ENCODE data around the gene HEXD.
A peak's percentile ranks its signal among the peaks of the same experiment; 100 is the strongest.

Gene HEXD

GRCh38 chr17:82415336-82415735, 2.8 kb upstream of the HEXD start:
- DNase-seq (ENCODE audit: low spot score): no peak

GRCh38 chr17:82415786-82416185, 2.4 kb upstream of the HEXD start:
- DNase-seq (ENCODE audit: low spot score): no peak

GRCh38 chr17:82416264-82416663, 1.9 kb upstream of the HEXD start:
- DNase-seq (ENCODE audit: low spot score): no peak

- no peak for DNase-seq (ENCODE audit: low spot score)
These were observed 1.4 kb upstream of the HEXD start for GRCh38 chr17:82416771-82417170.

GRCh38 chr17:82419540-82419939, 1.4 kb downstream of the HEXD start:
- no peak for DNase-seq (ENCODE audit: low spot score)

GRCh38 chr17:82424001-82424862, 6.1 kb downstream of the HEXD start:
- peak; percentile 56 for DNase-seq (ENCODE audit: low spot score)

- DNase-seq (ENCODE audit: low spot score): no peak
These were observed 6.7 kb downstream of the HEXD start for GRCh38 chr17:82424863-82425159.

GRCh38 chr17:82428546-82428945, 10.4 kb downstream of the HEXD start:
- DNase-seq (ENCODE audit: low spot score): no peak

- no peak for DNase-seq (ENCODE audit: low spot score)
These were observed 11.7 kb downstream of the HEXD start for GRCh38 chr17:82429824-82430223.

- DNase-seq (ENCODE audit: low spot score): no peak
These were observed 13.9 kb downstream of the HEXD start for GRCh38 chr17:82432017-82432416.

- no peak for DNase-seq (ENCODE audit: low spot score)
These were observed 15.5 kb downstream of the HEXD start for GRCh38 chr17:82433560-82434215.

- no peak for DNase-seq (ENCODE audit: low spot score)
These were observed 16.0 kb downstream of the HEXD start for GRCh38 chr17:82434216-82434565.

- DNase-seq (ENCODE audit: low spot score): no peak
These were observed 17.0 kb downstream of the HEXD start for GRCh38 chr17:82435103-82435502.

- DNase-seq (ENCODE audit: low spot score): no peak
These were observed 17.7 kb downstream of the HEXD start for GRCh38 chr17:82435601-82436583.

- DNase-seq (ENCODE audit: low spot score): no peak
These were observed 18.6 kb downstream of the HEXD start for GRCh38 chr17:82436601-82437324.

- no peak for DNase-seq (ENCODE audit: low spot score)
These were observed 19.1 kb downstream of the HEXD start for GRCh38 chr17:82437325-82437668.

GRCh38 chr17:82438401-82439193, 20.4 kb downstream of the HEXD start:
- DNase-seq (ENCODE audit: low spot score): no peak

- DNase-seq (ENCODE audit: low spot score): no peak
These were observed 21.2 kb downstream of the HEXD start for GRCh38 chr17:82439194-82439828.

GRCh38 chr17:82439829-82440365, 21.8 kb downstream of the HEXD start:
- DNase-seq (ENCODE audit: low spot score): no peak

GRCh38 chr17:82440469-82440981, 22.4 kb downstream of the HEXD start:
- DNase-seq (ENCODE audit: low spot score): no peak

Measured in activated CD4-positive, alpha-beta T cell treated with anti-CD3 and anti-CD28 coated beads, Interleukin-2, Interleukin-4, amounts not matched to agents 100 ng/mL and 50 ng/mL, durations not matched to agents 16 hours and 8 hours (primary cell).